Lower lobe of right lung (tissue), 2 donors: ENCODE data around the gene NCOA5. TPM values are rescaled to one million over a fixed set of nuclear protein-coding genes. Genes with fewer than 3 reads are reported as not detected.
"Not testable (repeated sequence)": the region's sequence is repeated elsewhere in the genome, so short reads cannot be mapped to it uniquely, and the experiment has no call there.

Experiments used
- ATAC-seq, 2 donors: fragments of 200-7000 bp; cut with Tn5 transposase; one replicate each; pipeline ENCODE4 v1.9.1; 2020 to 2022; ENCODE audit warnings: mild to moderate bottlenecking in 2 of 2, moderate library complexity in 2 of 2
- DNase-seq: peaks from one replicate; pipeline ENCODE4 v3.0.0-alpha.2; 2020
- H3K27ac ChIP-seq: fragments of 200-600 bp; one replicate; pipeline ENCODE4 v1.8.0; 2022
- H3K27me3 ChIP-seq: fragments of 200-600 bp; one replicate; pipeline ENCODE4 v1.8.0; 2022; ENCODE audit warnings: low read depth
- H3K36me3 ChIP-seq: fragments of 200-600 bp; one replicate; pipeline ENCODE4 v1.8.0; 2022; ENCODE audit warnings: mild to moderate bottlenecking
- H3K4me1 ChIP-seq: fragments of 200-600 bp; one replicate; pipeline ENCODE4 v1.8.0; 2022
- H3K4me3 ChIP-seq: fragments of 200-600 bp; one replicate; pipeline ENCODE4 v1.8.0; 2022; ENCODE audit warnings: mild to moderate bottlenecking
- H3K9me3 ChIP-seq: fragments of 200-600 bp; one replicate; pipeline ENCODE4 v1.8.0; 2022
- CTCF ChIP-seq: fragments of 200-600 bp; IDR thresholded peaks from one replicate; pipeline ENCODE4 v1.8.0; 2022; ENCODE audit warnings: antibody characterized with exemption, mild to moderate bottlenecking
- intact Hi-C: fragments of 100-400 bp; cut with DNase I; formaldehyde crosslinking; loops from one replicate; pipeline ENCODE4 v1.11.0; 2022
- total RNA-seq: library from RNA; stranded (reverse); fragmentation: NEBNext Ultra II Directional; extraction: Animal tissue kit (Norgen Biotek cat#: 25700); gene quantifications from one replicate; pipeline ENCODE4 v1.2.1, GENCODE V29; 2021
- donor health status: DM: no; HTN: yes; CAD: no; lungs with severe emphysema.

The NCOA5 gene
- total RNA-seq, 1 donor from 2014 or later, result 29.4 TPM

GRCh38 chr20:46108435-46108841 lies 18.7 kb upstream of the NCOA5 start:
- peaks cover 13% of the 10 kb centered on the region for H3K4me1 ChIP-seq
- H3K4me3 ChIP-seq, result no peak overlapping the region
- ATAC-seq (peak; percentile 33 to 41), DNase-seq (no peak)
- no peaks in the 10 kb centered on the region for H3K36me3 ChIP-seq
- peaks cover 30% of the 10 kb centered on the region for H3K27me3 ChIP-seq
- no peaks in the 10 kb centered on the region for H3K9me3 ChIP-seq
- TF ChIP-seq CTCF, result no peak
- intact Hi-C loops, result no loop called here
- H3K27ac ChIP-seq, result no peak overlapping the region

GRCh38 chr20:46107061-46107460 lies 17.3 kb upstream of the NCOA5 start:
- Histone ChIP-seq H3K27me3 (peaks cover 44% of the 10 kb centered on the region), H3K4me1 (peaks cover 12% of the 10 kb centered on the region), H3K36me3 (no peaks in the 10 kb centered on the region), H3K4me3 (no peak overlapping the region), H3K9me3 (no peaks in the 10 kb centered on the region), H3K27ac (no peak overlapping the region)
- intact Hi-C loops, result no loop called here
- no peak for TF ChIP-seq CTCF
- DNase-seq, result no peak
- no peak for ATAC-seq

GRCh38 chr20:46104262-46104661 lies 14.5 kb upstream of the NCOA5 start:
- no peaks in the 10 kb centered on the region for H3K36me3 ChIP-seq
- intact Hi-C loops, result no loop called here
- peaks cover 67% of the 10 kb centered on the region for H3K27me3 ChIP-seq
- no peak for ATAC-seq
- H3K27ac ChIP-seq, result no peak overlapping the region
- DNase-seq, result no peak
- no peaks in the 10 kb centered on the region for H3K4me1 ChIP-seq
- no peak for TF ChIP-seq CTCF
- no peaks in the 10 kb centered on the region for H3K9me3 ChIP-seq
- no peak overlapping the region for H3K4me3 ChIP-seq

DNA sequence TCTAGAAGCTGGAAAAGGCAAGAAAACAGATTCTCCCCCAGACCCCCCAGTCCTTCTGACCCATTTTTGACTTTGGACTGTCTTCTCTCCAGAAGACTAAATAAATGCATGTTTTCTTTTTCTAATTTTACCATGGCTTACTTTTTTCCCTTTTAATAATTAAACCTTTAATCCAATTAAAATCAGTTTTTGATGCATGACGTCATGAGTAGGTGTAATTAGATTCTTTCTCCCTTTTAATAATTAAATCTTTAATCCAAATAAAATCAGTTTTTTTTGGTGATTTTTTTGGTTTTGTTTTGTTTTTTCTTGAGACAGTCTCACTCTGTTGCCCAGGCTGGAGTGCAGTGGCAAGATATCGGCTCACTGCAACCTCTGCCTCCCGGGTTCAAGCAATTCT lies 13.2 kb upstream of the NCOA5 start:
- H3K27ac ChIP-seq, result no peak overlapping the region
- H3K4me3 ChIP-seq, result no peak overlapping the region
- H3K4me1 ChIP-seq, result no peaks in the 10 kb centered on the region
- no peaks in the 10 kb centered on the region for H3K9me3 ChIP-seq
- intact Hi-C loops, result no loop called here
- H3K36me3 ChIP-seq, result no peaks in the 10 kb centered on the region
- ATAC-seq, result no peak
- DNase-seq, result no peak
- H3K27me3 ChIP-seq, result peaks cover 65% of the 10 kb centered on the region
- no peak for TF ChIP-seq CTCF

- no peak for DNase-seq
- H3K27ac ChIP-seq, result no peak overlapping the region
- H3K9me3 ChIP-seq, result no peaks in the 10 kb centered on the region
- TF ChIP-seq CTCF, result no peak
- peaks cover 65% of the 10 kb centered on the region for H3K27me3 ChIP-seq
- no peaks in the 10 kb centered on the region for H3K4me1 ChIP-seq
- H3K4me3 ChIP-seq, result no peak overlapping the region
- no peak for ATAC-seq
- intact Hi-C loops, result no loop called here
- no peaks in the 10 kb centered on the region for H3K36me3 ChIP-seq
These were observed 12.2 kb upstream of the NCOA5 start for GRCh38 chr20:46101957-46102356.

DNA sequence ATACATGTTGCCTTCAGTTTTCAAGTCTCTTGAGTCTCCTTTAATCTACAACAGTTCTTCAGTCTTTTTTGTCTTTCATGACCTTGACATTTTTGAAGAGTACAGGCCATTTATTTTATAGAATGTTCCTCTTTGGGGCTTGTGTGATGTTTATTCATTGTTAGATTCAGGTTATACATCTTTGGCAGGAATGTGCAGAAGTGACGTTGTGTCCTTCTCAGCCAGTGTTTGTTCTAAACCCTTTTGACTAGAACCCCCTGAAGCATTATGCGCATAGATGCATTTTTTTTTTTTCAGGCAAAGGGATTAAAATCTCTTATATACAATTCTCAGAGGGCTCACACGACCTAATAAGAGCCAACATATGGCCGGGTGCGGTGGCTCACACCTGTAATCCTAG lies 11.2 kb upstream of the NCOA5 start:
- intact Hi-C loops, result no loop called here
- Histone ChIP-seq H3K27ac (no peak overlapping the region), H3K4me3 (no peak overlapping the region), H3K9me3 (no peaks in the 10 kb centered on the region), H3K36me3 (no peaks in the 10 kb centered on the region), H3K27me3 (peaks cover 59% of the 10 kb centered on the region), H3K4me1 (no peaks in the 10 kb centered on the region)
- no peak for DNase-seq
- no peak for TF ChIP-seq CTCF
- no peak for ATAC-seq

DNA sequence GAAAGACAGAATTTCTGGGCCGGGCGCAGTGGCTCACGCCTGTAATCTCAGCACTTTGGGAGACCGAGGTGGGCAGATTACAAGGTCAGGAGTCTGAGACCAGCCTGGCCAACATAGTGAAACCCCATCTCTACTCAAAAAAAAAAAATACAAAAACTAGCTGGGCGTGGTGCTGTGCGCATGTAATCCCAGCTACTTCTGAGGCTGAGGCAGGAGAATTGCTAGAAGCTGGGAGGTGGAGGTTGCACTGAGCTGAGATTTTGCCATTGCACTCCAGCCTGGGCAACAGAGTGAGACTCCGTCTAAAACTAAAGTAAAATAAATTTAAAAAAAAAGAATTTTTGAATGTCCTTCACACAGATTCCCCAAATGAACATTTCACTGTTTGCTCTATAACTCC lies 10.7 kb upstream of the NCOA5 start:
- H3K9me3 ChIP-seq, intact Hi-C loops, H3K36me3 ChIP-seq, DNase-seq, H3K27ac ChIP-seq, H3K4me3 ChIP-seq, H3K4me1 ChIP-seq, ATAC-seq: not testable (repeated sequence)
- H3K27me3 ChIP-seq, result peaks cover 54% of the 10 kb centered on the region
